Measurements from ENCODE around the gene STAG3.
"Not testable (repeated sequence)": the region's sequence is repeated elsewhere in the genome, so short reads cannot be mapped to it uniquely, and the experiment has no call there.

STAG3 gene

GRCh38 chr7:100221231-100221718 lies 43.6 kb downstream of the STAG3 start:
- H3K4me3 ChIP-seq (ENCODE audit: low read depth, low read length), result no peak overlapping the region
- TF ChIP-seq MAX (IDR thresholded peaks at IDR 0.05; ENCODE audit: low read depth, low read length) (no peak), MYC (IDR thresholded peaks at IDR 0.05; ENCODE audit: low read depth, low read length) (no peak), POLR2A (IDR thresholded peaks at IDR 0.05; ENCODE audit: extremely low read depth, insufficient read length) (no peak)
- TF ChIP-seq, protein P1, sequence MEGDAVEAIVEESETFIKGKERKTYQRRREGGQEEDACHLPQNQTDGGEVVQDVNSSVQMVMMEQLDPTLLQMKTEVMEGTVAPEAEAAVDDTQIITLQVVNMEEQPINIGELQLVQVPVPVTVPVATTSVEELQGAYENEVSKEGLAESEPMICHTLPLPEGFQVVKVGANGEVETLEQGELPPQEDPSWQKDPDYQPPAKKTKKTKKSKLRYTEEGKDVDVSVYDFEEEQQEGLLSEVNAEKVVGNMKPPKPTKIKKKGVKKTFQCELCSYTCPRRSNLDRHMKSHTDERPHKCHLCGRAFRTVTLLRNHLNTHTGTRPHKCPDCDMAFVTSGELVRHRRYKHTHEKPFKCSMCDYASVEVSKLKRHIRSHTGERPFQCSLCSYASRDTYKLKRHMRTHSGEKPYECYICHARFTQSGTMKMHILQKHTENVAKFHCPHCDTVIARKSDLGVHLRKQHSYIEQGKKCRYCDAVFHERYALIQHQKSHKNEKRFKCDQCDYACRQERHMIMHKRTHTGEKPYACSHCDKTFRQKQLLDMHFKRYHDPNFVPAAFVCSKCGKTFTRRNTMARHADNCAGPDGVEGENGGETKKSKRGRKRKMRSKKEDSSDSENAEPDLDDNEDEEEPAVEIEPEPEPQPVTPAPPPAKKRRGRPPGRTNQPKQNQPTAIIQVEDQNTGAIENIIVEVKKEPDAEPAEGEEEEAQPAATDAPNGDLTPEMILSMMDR (IDR thresholded peaks at IDR 0.05; ENCODE audit: low read depth, low read length), result no peak
- DNase-seq (ENCODE audit: low read depth), result no peak

DNA sequence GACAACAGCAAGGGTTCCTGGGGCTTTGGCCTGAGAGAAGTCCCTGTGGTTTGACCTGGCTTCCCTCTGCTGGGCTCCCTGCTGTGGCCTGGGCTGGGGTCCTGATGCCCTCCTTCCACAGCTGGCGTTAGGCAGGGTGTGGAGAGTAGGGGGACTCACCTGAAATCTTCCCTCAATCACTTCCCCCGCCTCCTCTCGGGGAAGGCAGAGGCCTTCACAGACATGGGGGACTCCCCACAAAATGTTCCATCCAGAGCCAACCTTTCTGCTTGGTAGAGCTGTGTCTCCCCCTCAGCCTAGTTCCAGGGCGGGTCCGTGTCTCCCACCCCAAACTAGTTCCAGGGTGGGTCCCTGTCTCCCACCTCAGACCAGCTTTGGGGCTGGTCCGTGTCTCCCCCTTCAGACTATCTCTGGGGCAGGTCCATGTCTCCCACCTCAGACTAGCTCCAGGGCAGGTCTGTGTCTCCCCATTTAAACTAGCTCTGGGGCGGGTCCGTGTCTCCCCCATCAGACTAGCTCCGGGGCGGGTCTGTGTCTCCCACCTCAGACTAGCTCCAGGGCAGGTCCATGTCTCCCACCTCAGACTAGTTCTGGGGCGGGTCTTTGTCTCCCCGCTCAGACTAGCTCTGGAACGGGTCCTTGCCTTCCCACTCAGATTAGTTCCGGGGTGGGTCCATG lies 44.2 kb downstream of the STAG3 start:
- TF ChIP-seq, protein P1 (IDR thresholded peaks at IDR 0.05; ENCODE audit: low read depth, low read length), result no peak
- TF ChIP-seq MYC (IDR thresholded peaks at IDR 0.05; ENCODE audit: low read depth, low read length) (no peak), POLR2A (IDR thresholded peaks at IDR 0.05; ENCODE audit: extremely low read depth, insufficient read length) (no peak), MAX (IDR thresholded peaks at IDR 0.05; ENCODE audit: low read depth, low read length) (no peak)
- no peak for DNase-seq (ENCODE audit: low read depth)
- no peak overlapping the region for H3K4me3 ChIP-seq (ENCODE audit: low read depth, low read length)

DNA sequence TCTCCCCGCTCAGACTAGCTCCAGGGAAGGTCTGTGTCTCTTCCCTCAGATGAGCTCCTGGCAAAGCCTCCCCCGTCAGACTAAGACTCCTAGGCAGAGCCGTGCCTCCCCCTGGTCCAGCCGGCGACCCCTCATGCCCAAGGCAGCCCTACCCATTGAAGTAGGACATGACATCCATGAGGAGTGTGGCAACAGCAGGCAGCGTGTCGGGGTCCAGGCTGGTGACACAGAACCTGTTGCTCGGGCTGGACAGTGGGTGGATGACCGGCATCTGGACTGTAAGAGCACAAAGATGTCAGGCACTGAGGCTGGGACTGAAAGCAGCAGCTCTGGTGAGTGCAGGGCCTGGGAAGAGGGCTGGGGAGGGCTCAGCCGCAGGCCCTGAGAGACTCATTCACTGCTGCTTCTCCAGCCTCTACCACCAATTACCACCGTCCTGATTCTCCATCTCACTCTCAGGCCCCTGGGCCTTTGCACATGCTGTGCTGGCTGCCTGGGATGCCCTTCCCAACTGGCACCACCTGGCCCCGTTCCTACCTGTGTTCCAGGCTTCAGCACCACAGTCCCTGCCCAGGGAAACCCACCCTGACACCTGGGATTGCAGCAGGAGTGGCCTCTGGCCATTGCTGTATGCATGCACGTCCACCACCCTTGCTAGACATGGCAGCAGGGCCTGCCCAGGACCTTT lies 44.9 kb downstream of the STAG3 start:
- no peak for TF ChIP-seq POLR2A (IDR thresholded peaks at IDR 0.05; ENCODE audit: extremely low read depth, insufficient read length)
- TF ChIP-seq, protein P1 (IDR thresholded peaks at IDR 0.05; ENCODE audit: low read depth, low read length), result no peak
- no peak for TF ChIP-seq MAX (IDR thresholded peaks at IDR 0.05; ENCODE audit: low read depth, low read length)
- TF ChIP-seq MYC (IDR thresholded peaks at IDR 0.05; ENCODE audit: low read depth, low read length), result no peak
- no peak overlapping the region for H3K4me3 ChIP-seq (ENCODE audit: low read depth, low read length)
- DNase-seq (ENCODE audit: low read depth), result no peak

DNA sequence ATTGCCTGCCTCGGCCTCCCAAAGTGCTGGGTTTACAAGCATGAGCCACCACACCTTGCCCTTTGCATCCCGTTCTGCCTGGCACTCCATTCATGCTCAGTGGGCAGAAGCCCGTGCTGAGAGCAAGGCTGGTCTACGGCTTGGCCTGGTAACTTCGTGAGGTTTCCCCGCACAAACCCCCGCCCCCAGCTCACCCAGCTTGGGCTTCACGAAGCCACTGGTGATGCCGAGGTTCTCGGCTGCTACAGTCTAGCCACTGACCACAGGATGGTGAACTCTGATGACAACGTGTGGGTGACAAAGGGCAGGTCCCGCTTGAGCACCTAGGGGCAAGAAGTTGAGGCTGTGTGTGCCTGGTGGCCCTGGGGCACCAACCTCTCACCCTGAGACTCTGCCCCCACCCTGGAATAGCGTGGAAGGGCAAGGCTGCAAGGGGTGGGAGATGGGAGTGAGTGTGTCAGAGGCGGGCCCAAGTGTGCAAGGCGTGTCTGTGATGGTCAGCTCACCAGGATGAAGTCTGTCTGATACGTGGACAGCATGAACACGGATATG lies 45.7 kb downstream of the STAG3 start:
- not testable (repeated sequence) for DNase-seq (ENCODE audit: low read depth); H3K4me3 ChIP-seq (ENCODE audit: low read depth, low read length)

DNA sequence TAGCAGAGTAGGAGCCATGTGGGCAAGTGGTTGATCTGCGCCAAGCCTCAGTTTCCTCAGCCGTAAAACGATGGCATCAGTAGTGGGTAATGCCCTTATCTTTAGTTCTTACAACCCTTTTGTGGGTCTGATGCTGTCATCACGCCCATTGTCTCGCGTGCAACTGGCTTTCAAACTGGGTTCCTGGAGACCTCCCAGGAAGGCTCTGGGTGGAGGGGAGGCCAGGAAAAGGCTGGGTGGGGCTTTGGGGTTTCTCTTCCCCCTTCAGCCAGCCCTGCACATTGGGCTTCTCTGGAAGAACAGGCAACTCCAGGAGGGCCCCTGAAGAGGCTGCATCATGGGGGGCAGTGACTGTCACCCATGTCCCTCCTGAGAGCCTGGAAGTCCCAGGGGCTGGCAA lies 47.2 kb downstream of the STAG3 start:
- not testable (repeated sequence) for H3K4me3 ChIP-seq (ENCODE audit: low read depth, low read length)

DNA sequence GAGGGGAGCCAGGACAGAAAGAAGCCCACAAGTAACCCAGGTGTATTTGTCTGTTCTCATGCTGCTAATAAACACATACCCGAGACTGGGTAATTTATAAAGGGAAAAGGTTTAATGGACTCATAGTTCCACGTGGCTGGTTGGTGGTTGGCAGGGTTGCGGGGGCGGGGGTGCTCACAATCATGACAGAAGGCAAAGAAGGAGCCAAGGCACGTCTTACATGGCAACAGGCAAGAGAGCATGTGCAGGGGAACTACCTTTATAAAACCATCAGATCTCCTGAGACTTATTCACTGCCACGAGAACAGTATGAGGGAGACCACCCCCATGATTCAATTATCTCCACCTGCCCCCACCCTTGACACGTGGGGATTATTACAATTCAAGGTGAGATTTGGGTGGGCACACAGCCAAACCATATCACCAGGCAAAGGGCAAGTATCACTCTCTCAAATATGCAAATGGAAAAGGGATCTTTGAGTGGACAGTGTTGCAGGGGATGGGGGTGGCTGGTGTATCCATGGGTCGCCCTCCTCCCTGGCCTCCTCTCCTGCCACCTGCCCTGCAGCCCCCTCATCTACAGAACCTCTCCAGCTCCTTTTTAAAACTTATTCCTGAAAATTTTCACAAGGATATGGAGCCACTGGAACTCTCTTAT lies 57.1 kb downstream of the STAG3 start:
- DNase-seq (ENCODE audit: low read depth), result peak; percentile 30
- not testable (repeated sequence) for H3K4me3 ChIP-seq (ENCODE audit: low read depth, low read length)

More for the DNA sequence above, 47.2 kb downstream of the STAG3 start:
- not testable (repeated sequence) for DNase-seq (ENCODE audit: low read depth)

DNA sequence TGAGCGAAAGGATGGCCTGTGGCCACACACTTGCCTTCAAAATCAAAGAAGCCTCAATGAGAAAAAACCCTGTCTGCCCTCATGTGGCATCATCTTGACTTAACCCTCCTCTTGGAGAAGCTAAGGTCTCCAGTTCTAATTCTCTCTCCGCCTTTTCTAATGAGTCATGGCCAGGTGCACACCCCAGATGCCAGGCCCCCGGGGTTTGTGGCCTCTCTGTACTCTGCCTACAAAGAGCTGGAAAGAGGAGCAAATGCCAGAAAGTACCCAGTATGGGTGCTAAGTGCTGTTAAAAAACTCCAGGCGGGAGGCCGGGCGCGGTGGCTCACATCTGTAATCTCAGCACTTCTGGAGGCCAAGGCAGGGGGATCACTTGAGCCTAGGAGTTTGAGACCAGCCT lies 62.3 kb downstream of the STAG3 start:
- DNase-seq (ENCODE audit: low read depth); H3K4me3 ChIP-seq (ENCODE audit: low read depth, low read length): not testable (repeated sequence)

DNA sequence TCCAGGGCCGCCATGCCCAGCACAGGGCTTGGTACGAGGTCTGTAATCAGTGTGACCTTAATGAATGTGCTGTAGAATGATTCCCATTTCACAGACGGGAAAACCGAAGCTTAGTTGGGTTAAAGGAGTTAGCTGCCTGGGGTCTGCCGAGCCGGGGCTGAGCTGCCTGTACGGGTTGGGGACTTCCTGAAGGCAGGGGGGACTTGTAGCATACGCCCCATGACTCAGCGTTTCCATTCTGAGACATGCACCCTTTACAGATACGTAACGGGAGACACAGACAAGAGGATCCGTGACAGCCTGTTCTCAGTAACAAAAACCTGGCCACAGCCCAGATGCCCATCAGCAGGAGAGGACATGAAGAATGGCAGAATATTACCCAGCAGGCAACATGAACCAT lies 65.7 kb downstream of the STAG3 start:
- H3K4me3 ChIP-seq (ENCODE audit: low read depth, low read length), result not testable (repeated sequence)
- DNase-seq (ENCODE audit: low read depth), result peak; percentile 90
- TF ChIP-seq MAX (IDR thresholded peaks at IDR 0.05; ENCODE audit: low read depth, low read length) (0 out of 2 replicates have a peak, but pooled peaks have one; percentile 17), MYC (IDR thresholded peaks at IDR 0.05; ENCODE audit: low read depth, low read length) (0 out of 2 replicates have a peak, but pooled peaks have one; percentile 37)

DNA sequence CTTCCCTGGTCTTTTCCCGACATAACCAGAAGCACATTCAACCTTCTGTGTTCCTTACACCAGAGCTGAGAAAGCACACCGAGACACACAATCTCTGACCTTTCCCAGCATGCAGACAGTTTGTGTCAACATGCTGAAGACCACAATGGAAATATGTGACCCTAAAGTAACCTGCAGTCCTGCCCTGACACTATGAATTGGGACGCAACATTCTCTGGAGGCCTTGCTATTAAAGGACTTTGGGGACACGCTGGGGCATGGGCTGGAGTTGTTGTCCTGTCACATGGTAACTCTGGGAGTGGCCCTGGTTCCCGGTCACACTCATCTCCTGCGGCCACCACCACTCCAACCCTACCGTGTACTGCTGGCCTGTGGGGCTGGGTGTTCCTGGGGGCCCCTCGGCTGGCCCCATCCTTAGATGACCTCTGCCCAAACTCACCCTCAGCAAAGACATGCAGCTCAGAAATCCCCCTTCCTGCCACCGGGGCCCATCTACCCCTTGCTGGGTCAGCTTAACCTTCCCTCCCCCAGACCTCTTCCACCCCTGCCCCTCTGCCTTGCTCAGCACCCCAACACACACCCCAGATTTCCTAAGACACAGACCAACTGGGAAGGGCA lies 67.4 kb downstream of the STAG3 start:
- DNase-seq (ENCODE audit: low read depth); H3K4me3 ChIP-seq (ENCODE audit: low read depth, low read length): not testable (repeated sequence)

DNA sequence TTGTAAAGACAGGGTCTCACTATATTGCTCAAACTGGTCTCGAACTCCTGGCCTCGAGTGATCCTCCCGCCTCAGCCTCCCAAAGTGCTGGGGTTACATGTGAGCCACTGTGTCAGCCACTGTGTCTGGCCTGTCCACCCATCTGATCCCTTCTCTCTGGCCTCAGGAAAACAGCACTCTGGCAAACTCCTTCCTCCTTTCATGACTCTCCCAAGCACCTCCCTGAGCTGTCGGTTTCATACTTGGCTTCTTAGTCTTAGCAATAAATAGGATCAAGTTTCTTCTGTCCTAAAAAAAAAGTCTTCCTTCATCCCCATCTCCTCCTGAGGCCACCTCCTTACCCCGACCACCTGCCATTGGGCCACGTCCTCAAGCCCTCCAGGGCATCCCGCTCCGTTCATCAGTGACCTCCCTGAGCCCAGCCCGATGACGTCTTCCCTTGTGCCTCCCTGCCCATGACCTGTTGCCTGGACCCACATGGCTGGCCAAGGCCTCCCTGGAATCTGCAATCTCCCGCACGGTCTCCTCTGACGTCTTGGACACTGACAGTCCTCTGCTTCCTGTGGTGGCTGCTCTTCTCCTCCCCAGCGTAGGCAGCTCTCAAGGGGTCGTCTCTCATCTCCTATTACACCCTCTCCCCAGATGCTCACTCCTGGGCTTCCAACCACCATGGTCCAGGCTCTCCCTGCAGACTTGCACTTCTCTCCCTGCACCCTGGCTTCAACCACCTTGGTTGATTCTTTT lies 68.6 kb downstream of the STAG3 start:
- not testable (repeated sequence) for DNase-seq (ENCODE audit: low read depth); H3K4me3 ChIP-seq (ENCODE audit: low read depth, low read length)

- DNase-seq (ENCODE audit: low read depth), result peak; percentile 63
- H3K4me3 ChIP-seq (ENCODE audit: low read depth, low read length), result not testable (repeated sequence)
Measured at GRCh38 chr7:100246865-100247137, 69.1 kb downstream of the STAG3 start.
